GM18511 (cell line): ENCODE measurements around the gene TSPAN9.

Source experiments
- ATAC-seq: cut with Tn5 transposase; IDR thresholded peaks from one replicate; pipeline ENCODE4 v1.9.1; 2021; ENCODE audit warnings: mild to moderate bottlenecking, moderate library complexity; ENCODE audit not compliant: unreplicated experiment

Gene TSPAN9

GRCh38 chr12:3305904-3306619, 228.9 kb downstream of the TSPAN9 start:
- ATAC-seq: no peak

DNA sequence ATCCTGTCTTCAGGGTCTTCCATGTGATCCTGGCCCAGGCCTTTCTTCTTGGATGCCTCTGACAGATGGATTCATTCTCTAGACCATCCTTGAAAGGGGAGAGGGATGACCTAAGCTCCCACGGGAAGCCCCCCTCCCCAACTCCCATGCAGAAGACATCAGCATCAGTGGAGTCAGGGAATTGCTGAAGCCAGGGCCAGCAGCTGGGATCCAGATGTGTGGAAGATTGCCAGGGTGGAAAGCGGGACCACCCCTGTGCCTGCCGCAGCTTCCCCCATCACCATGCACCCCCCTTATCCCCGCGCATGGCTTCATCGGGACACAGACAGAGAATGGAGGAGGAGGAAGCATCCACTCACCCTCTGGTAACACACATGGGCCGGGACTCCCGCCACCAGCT, 230.2 kb downstream of the TSPAN9 start:
- no peak for ATAC-seq

GRCh38 chr12:3308063-3308462, 230.9 kb downstream of the TSPAN9 start:
- ATAC-seq: no peak

DNA sequence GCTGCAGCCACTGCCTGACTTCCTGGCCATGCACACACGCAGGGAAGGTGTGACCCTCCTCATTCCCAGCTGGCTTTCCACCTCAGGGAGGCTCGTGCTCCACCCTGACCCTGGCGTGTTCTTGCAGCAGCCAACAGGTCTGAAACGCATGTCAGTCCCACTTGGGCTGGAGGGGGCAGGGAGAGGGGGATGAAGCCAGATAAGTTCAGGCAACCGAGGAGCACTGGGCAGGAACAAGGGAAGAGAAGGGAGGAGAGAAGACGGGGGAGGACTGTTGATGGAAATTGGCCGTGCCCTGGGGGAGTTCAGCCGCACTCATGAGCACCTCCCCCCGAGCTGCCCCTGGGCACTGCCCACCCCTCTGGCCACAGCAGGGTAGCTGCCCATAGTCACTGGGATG, 231.4 kb downstream of the TSPAN9 start:
- ATAC-seq: no peak

DNA sequence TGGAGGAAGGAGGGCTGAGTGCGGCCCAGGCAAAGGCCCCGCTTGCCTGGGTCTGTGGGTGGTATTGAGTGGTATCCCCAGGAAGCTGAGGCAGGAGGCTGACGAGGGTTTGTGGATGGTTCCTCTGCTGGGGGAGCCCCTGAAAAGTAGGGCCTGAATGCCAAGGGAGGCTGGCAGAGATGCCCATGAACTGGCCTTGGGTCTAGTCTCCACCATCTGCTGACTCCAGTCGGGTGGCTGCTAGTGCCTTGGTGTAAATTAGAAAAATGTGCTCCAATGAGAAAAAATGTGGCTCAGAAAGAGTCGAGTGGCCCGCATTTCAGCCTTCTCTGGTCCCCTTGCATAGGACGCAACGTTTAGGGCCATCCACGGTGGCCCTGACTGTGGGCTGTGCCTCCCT, 232.6 kb downstream of the TSPAN9 start:
- ATAC-seq: no peak

- no peak for ATAC-seq
Measured at GRCh38 chr12:3310271-3311026, 233.3 kb downstream of the TSPAN9 start.

GRCh38 chr12:3311027-3311402, 233.8 kb downstream of the TSPAN9 start:
- no peak for ATAC-seq

- ATAC-seq: no peak
Measured at GRCh38 chr12:3311491-3312103, 234.4 kb downstream of the TSPAN9 start.

- ATAC-seq: no peak
Measured at GRCh38 chr12:3313066-3313465, 235.9 kb downstream of the TSPAN9 start.

DNA sequence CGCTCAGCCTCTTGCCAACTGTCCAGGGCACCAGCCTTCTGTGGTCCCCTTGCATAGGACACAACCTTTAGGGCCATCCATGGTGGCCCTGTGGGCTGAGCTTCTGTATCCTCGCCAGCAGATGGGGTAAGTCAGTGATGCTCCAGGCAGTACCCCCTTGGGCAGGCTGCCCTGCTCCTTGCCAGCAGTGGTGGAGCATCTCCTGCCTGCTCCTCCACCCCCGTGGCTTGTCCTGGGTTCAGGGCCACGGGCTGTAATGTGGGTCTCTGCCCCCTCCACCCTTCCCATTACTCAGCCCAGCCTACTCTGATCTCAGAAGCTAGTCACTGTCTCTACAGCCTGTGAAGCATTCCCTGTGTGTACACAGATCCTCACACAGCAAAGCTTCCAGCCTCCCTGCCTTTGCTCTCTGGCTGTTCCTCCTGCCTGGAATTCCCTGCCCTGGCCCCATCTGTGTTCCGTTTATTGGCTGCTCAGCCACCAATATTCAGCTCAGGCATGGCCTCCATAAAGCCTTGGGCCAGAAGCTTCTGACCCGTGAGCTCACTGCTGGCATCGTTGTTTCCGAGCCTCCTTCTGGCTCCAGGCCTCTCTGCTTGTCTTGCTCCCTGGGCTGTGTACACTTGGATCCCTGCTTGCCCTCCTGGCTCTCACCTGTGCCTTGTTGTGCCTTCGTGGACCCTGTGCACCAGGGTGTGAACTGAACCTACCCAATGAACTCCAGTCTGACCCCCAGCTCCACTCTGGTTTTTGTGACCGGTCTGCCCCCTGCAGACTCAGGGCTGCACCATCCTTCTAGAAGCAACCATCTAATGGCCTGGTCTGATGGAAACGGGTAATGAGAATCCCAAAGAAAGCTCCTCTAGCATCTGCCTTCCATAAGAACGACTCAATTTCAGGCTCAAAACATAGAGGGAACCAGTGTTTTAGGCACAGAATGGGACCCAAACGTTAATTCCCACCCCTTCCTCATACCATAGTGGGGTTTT, 236.8 kb downstream of the TSPAN9 start:
- no peak for ATAC-seq

GRCh38 chr12:3315201-3315661, 238.1 kb downstream of the TSPAN9 start:
- ATAC-seq: no peak

DNA sequence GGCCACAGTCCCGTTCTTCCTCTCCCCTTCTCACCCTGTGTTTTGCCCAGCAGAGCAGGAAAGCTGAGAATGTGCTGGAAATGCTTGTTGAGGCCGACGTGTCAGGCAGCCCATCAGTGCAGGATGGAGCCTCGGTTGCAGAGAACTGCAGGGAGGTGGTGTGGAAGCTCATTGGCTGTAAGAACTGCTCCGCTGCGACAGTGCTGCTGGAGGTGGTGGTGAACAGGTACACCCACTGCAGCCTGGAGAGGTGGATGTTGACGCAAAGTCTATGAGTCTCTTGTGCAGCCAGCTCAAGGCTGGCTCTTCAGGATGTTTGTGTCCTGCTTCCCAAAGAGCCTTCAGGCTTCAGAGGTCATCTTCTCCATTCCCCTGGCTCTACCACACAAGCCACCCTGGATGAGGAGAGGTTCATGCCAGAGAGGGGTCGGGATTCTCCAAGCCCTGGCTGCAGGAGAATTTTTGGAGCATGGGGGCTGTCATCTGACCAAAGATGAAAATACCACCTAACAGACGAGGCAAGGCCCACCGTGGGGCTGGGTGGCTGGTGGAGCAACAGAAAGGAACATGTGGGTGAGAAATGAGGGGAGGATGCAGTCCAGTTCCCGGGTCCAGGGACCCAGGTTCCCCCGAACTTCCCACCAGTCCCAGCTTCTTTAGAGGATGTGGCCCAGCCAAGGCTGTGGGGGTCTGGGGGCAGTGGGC, 239.7 kb downstream of the TSPAN9 start:
- no peak for ATAC-seq

- no peak for ATAC-seq
Measured at GRCh38 chr12:3317481-3317815, 240.3 kb downstream of the TSPAN9 start.

DNA sequence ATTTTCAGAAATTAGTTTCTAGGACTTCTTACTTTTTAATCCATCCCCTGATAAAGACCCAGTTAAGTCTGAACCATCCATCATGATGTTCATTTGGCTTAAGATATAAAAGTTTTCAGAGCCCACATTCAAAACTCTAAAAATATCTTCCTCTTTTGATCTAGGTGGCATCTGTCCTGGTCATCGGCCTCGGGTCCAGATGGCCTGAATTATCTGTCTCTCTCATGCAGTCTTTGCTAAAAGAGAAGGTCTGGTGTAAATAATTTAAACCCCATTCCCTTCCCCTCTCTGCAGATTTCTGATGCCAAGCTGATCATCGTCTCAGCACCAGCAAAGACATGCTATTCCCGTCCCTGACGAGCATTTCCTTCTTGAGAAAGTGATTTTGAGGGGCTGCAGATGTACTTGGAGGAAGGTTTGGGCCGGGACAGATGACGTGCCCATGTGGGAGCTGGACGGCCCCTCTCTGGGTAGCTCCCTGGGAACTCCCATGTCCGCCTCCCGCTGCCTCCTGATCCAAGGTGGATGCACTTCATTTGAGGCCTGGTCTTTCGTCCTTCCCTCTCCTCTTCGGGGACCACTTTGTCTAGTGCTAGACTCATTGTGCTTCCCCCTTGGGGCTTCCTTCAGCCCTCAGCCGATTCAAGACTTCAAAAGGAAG, 240.8 kb downstream of the TSPAN9 start:
- no peak for ATAC-seq

DNA sequence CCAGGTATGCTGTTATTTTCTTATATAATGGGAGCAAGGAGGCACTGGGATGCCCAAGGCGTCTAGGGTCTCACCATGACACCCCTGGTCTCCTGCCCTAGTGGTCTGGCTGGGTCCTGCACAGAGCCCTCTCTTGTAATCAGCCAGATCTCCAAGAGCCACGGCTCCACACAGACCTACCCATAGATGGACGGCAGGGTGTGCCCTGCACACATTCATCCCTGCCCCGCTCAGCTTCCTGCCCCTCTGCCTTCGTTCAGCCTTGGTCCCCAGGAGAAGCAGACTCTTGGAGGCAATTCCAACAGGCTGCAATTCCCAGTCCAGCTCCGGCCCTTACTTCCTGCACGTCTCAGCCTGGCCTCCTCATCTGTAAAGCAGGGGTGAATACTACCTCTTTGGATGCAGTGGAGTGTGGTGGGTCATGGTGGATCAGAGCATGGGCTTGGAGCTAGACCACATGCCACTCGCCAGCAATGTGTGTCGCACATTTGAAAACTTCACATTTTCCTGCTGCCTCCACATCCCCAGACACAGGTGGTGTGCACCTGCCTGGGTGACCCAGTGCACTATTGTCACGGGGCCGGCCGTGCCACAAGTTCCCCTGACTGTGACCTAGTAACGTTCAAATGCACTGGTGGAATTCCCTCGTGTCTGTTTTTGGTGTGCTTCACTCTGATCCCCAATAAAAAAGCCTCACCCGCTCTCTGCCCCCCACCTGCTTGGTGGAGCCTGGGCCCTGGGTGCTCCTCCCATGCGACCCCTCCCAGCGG, 242.7 kb downstream of the TSPAN9 start:
- no peak for ATAC-seq

GRCh38 chr12:3320881-3321509, 243.8 kb downstream of the TSPAN9 start:
- ATAC-seq: no peak

GRCh38 chr12:3321881-3322280, 244.7 kb downstream of the TSPAN9 start:
- ATAC-seq: no peak

- no peak for ATAC-seq
Measured at GRCh38 chr12:3323002-3323685, 246.0 kb downstream of the TSPAN9 start.
